HepG2 (cell line): ENCODE measurements around the gene RPTOR. TPM values are rescaled to one million over a fixed set of nuclear protein-coding genes. Genes with fewer than 3 reads are reported as not detected.
A peak's percentile ranks its signal among the peaks of the same experiment; 100 is the strongest.

ENCODE experiments used
- ATAC-seq: fragments of 200-7000 bp; cut with Tn5 transposase; 3 replicates; pipeline ENCODE4 v1.9.1; 2020; ENCODE audit warnings: mild to moderate bottlenecking, moderate library complexity
- BruUV-seq: library from RNA; stranded (reverse); fragments of 400-500 nt; replicated peaks from 2 replicates; lab custom pipeline; 2021; lab: Mats Ljungman, UMichigan
- CTCF ChIA-PET: fragments of 300-600 bp; formaldehyde crosslinking; extraction: SDS; loops from one replicate; lab custom pipeline; 2021; ENCODE audit warnings: low total read pairs, inconsistent platforms, low intra/inter-chr PET ratio; lab: Yijun Ruan, JAX
- POLR2A ChIA-PET: fragments of 350-600 bp; sonication (Branson Sonifier 250); formaldehyde crosslinking; loops from one replicate; lab custom pipeline; 2020; ENCODE audit warnings: antibody characterized with exemption, inconsistent platforms; lab: Yijun Ruan, JAX
- DNase-seq: peaks from one replicate; pipeline ENCODE4 v3.0.0-alpha.2; 2015; ENCODE audit warnings: low spot score
- FAIRE-seq: peaks from 3 replicates; lab custom pipeline; 2011; peaks lifted over from hg19 to GRCh38; lab: Jason Lieb, UNC
- H2AFZ ChIP-seq: one replicate; pipeline ENCODE4 v1.6.1; 2011; ENCODE audit warnings: low read length, inconsistent platforms
- H3K27ac ChIP-seq: fragments of 300-600 bp; 3 replicates; pipeline ENCODE4 v1.8.0; 2011; ENCODE audit warnings: mixed run types, mild to moderate bottlenecking, mixed read lengths, low read length, inconsistent platforms; ENCODE audit not compliant: insufficient read depth; ENCODE audit errors: extremely low read length
- H3K27me3 ChIP-seq, 2 experiments: fragments of 200-600 bp in 1 of 2; 2 replicates in 1 of 2; 3 replicates in 1 of 2; pipeline versions ENCODE4 v1.6.0 to v1.8.0; 2011; ENCODE audit warnings: low read length in 2 of 2, mild to moderate bottlenecking in 2 of 2, moderate library complexity in 2 of 2, inconsistent platforms in 1 of 2; ENCODE audit not compliant: insufficient read depth in 2 of 2, control insufficient read depth in 1 of 2
- H3K36me3 ChIP-seq, 2 experiments: fragments of 200-600 bp in 1 of 2; replicated peaks in 1 of 2; 2 replicates in 1 of 2; 3 replicates in 1 of 2; pipeline versions ENCODE4 v1.5.1 to v1.8.0; 2011; ENCODE audit warnings: low read length in 2 of 2, inconsistent platforms in 1 of 2; ENCODE audit not compliant: insufficient read depth in 2 of 2, control insufficient read depth in 1 of 2
- H3K4me1 ChIP-seq: 2 replicates; pipeline ENCODE4 v1.5.1; 2012; ENCODE audit warnings: low read length, inconsistent platforms; ENCODE audit not compliant: insufficient read depth
- H3K4me2 ChIP-seq: 2 replicates; pipeline ENCODE4 v1.6.0; 2011; ENCODE audit warnings: low read depth, low read length, inconsistent platforms
- H3K4me3 ChIP-seq, 3 experiments: fragments of 200-600 bp in 1 of 3; sonication (generic), shearing (Covaris generic) in 1 of 3; replicated peaks in 1 of 3; 2 replicates each; pipeline ENCODE4 v1.5.1; 2011 to 2016; ENCODE audit warnings: low read length in 3 of 3, inconsistent platforms in 2 of 3, low read depth in 2 of 3, mild to moderate bottlenecking in 2 of 3, control low read depth in 1 of 3, mixed read lengths in 1 of 3; ENCODE audit not compliant: insufficient read depth in 1 of 3
- H3K79me2 ChIP-seq: one replicate; pipeline ENCODE4 v1.6.1; 2011; ENCODE audit warnings: low read length, inconsistent platforms; ENCODE audit not compliant: insufficient read depth
- H3K9ac ChIP-seq: 2 replicates; pipeline ENCODE4 v1.6.0; 2011; ENCODE audit warnings: mild to moderate bottlenecking, low read depth, low read length, inconsistent platforms; ENCODE audit not compliant: insufficient read depth
- H3K9me3 ChIP-seq: 2 replicates; pipeline ENCODE4 v1.5.1; 2012; ENCODE audit warnings: mild to moderate bottlenecking, low read length
- H4K20me1 ChIP-seq: 2 replicates; pipeline ENCODE4 v1.6.0; 2011; ENCODE audit warnings: inconsistent platforms, mild to moderate bottlenecking, low read length, moderate library complexity; ENCODE audit not compliant: insufficient read depth
- DMAP1 ChIP-seq: IDR thresholded peaks from 2 replicates; pipeline ENCODE4 v1.6.1; 2016
- KDM5B ChIP-seq: sonication (generic); formaldehyde crosslinking; IDR thresholded peaks from 2 replicates; pipeline ENCODE4 v1.4.0; 2020; ENCODE audit warnings: missing genetic modification reagents, mild to moderate bottlenecking, borderline replicate concordance
- LCORL ChIP-seq, 2 experiments: fragments of 450-650 bp in 1 of 2; sonication (generic) in 1 of 2; formaldehyde crosslinking in 1 of 2; IDR thresholded peaks; 2 replicates each; pipeline versions ENCODE4 v1.5.0 to v1.6.1; 2017 to 2020; ENCODE audit warnings: antibody characterized with exemption in 1 of 2, missing genetic modification reagents in 1 of 2
- PHF20 ChIP-seq: sonication (generic); formaldehyde crosslinking; IDR thresholded peaks from 2 replicates; pipeline ENCODE4 v1.5.0; 2020; ENCODE audit warnings: mild to moderate bottlenecking, missing genetic modification reagents
- ZBTB8A ChIP-seq: sonication (generic); formaldehyde crosslinking; IDR thresholded peaks from 2 replicates; pipeline ENCODE4 v1.4.0; 2020; ENCODE audit warnings: mild to moderate bottlenecking, low read depth, missing genetic modification reagents, borderline replicate concordance
- ZFY ChIP-seq: sonication (generic); formaldehyde crosslinking; IDR thresholded peaks from 2 replicates; pipeline ENCODE4 v1.4.0; 2020; ENCODE audit warnings: missing genetic modification reagents
- ZNF382 ChIP-seq: sonication (generic); formaldehyde crosslinking; IDR thresholded peaks from 2 replicates; pipeline ENCODE4 v1.5.0; 2020; ENCODE audit warnings: missing genetic modification reagents, mild to moderate bottlenecking, borderline replicate concordance
- ZNF605 ChIP-seq: sonication (generic); formaldehyde crosslinking; IDR thresholded peaks from 2 replicates; pipeline ENCODE4 v1.8.0; 2022; ENCODE audit warnings: mild to moderate bottlenecking, missing genetic modification reagents
- WGBS: methylation state at CpG from one replicate; pipeline ENCODE4 v1.1.6; 2017; ENCODE audit warnings: low lambda C conversion rate; 5-methylcytosine and 5-hydroxymethylcytosine counted together
- in situ Hi-C: cut with HindIII; loops from 2 replicates; pipeline ENCODE4 v1.10.0; 2017; ENCODE audit warnings: low pct_unique_long_range_greater_than_20kb; ENCODE audit not compliant: extremely low pct_ligation_motif_present
- intact Hi-C: fragments of 100-400 bp; cut with micrococcal nuclease; formaldehyde crosslinking; loops from one replicate; pipeline ENCODE4 v1.10.0; 2022; ENCODE audit not compliant: unreplicated experiment
- polyA plus RNA-seq, 8 experiments: library from polyadenylated mRNA; depleted of rRNA in 3 of 8; stranded (reverse) in 7 of 8; unstranded in 1 of 8; fragments of >200 nt; fragmentation: Illumina TruSeq in 4 of 8; extraction: Trizol in 4 of 8; gene quantifications; 2 replicates each; pipeline versions ENCODE4 v1.2.1 to v1.2.3, GENCODE V29; 2011 to 2016; ENCODE audit warnings: low read depth in 4 of 8, missing spikeins in 1 of 8, mixed read lengths in 1 of 8; ENCODE audit not compliant: insufficient read depth in 1 of 8
- total RNA-seq, 5 experiments: library from RNA; depleted of rRNA; stranded (reverse); fragments of >200 nt; fragmentation: Illumina TruSeq; extraction: Trizol; gene quantifications; 2 replicates each; pipeline ENCODE4 v1.2.3, GENCODE V29; 2016; ENCODE audit warnings: low read depth in 1 of 5
- TF ChIP-seq, protein P1 (sequence below): sonication (generic); formaldehyde crosslinking; IDR thresholded peaks from 2 replicates; pipeline ENCODE4 v1.4.0; 2020; ENCODE audit warnings: mild to moderate bottlenecking, missing genetic modification reagents

Gene RPTOR
- total and polyA plus RNA-seq, 2 of the 13 experiments (the other 11 are each of a cell fraction or from before 2014, with no cell fraction given), result 6.6 to 25.3 TPM

DNA sequence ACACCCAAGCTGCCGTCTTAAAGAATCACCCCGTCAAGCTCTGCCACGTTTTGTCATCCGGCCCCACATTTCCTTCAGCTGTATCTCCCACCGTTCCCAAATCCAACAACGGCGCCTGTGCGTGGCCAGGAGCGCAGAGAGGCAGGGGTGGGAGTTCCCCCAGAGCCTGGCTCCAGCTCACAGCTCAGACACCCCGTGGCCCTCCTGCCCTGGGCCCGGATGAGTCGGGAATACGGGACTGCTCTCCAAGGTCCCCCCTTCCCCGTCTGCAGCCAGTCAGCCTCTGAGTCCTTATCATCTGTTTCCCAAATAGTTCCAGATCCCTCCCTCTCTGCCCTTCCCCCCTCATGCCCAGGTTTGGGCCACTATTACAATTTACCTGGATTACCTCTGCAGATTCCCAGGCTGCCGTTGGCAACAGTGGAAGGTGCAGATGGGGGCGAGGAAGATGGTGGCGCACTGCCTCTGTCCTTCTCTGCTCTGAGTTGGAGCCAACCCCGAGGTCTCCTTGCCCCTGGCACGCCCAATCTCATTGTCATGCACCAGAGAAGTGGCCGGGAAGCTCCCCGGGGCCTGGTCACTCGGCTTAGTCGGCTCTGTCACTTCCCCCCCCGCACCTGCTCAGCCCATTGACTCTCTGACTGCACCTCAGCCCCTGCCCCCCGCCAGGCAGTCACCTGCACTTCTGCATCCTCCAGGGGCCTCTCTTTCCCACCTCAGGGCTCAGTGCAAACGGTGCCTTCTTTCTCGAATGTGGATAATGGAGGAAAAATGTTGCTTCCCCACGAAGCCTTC is 18.3 kb upstream of the RPTOR start:
- intact Hi-C loops, result no loop called here
- WGBS, result 21% methylated on average over 27 of the region's 28 CpGs
- FAIRE-seq (no peak), DNase-seq (no peak), ATAC-seq (no peak)
- Histone ChIP-seq H3K36me3 (no peaks in the 10 kb centered on the region), H3K9ac (no peak overlapping the region), H3K4me1 (0 out of 2 replicates have a peak, but pooled peaks cover 13% of the 10 kb centered on the region), H3K4me3 (no peak overlapping the region), H3K4me2 (no peak overlapping the region), H3K27ac (no peak overlapping the region), H3K27me3 (peaks cover 20 to 89% of the 10 kb centered on the region in 2 experiments), H3K9me3 (no peaks in the 10 kb centered on the region), H3K79me2 (no peaks in the 10 kb centered on the region), H2AFZ (no peak overlapping the region), H4K20me1 (no peaks in the 10 kb centered on the region)
- ChIA-PET POLR2A (no interaction called here), CTCF (no interaction called here)
- no TSS peak for BruUV-seq
- in situ Hi-C loops, result no loop called here
- no peak for TF ChIP-seq ZFY (CRISPR knock-in tag)
- no peak for TF ChIP-seq DMAP1
- TF ChIP-seq LCORL (IDR thresholded peaks at IDR 0.05), result no peak
- no peak for TF ChIP-seq LCORL (CRISPR knock-in tag; IDR thresholded peaks at IDR 0.05)
- TF ChIP-seq KDM5B (CRISPR knock-in tag), result 0 out of 2 replicates have a peak, but pooled peaks have one; percentile 34
- TF ChIP-seq, protein P1, sequence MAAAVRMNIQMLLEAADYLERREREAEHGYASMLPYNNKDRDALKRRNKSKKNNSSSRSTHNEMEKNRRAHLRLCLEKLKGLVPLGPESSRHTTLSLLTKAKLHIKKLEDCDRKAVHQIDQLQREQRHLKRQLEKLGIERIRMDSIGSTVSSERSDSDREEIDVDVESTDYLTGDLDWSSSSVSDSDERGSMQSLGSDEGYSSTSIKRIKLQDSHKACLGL, result no peak
- no peak for TF ChIP-seq ZNF382 (CRISPR knock-in tag)
- no peak for TF ChIP-seq ZNF605 (CRISPR knock-in tag)
- no peak for TF ChIP-seq ZBTB8A (CRISPR knock-in tag)
- TF ChIP-seq PHF20 (CRISPR knock-in tag), result no peak
